Common myeloid progenitor, CD34-positive (primary cell): ENCODE data around the gene SPTBN1.

Experiments
- CTCF ChIA-PET: fragments of 350-600 bp; sonication (Branson Sonifier 250); formaldehyde crosslinking; loops from one replicate; lab custom pipeline; 2021; ENCODE audit warnings: antibody characterized with exemption; lab: Charles Lee
- POLR2A ChIA-PET: fragments of 350-600 bp; sonication (Branson Sonifier 250); formaldehyde crosslinking; loops from one replicate; lab custom pipeline; 2021; ENCODE audit warnings: antibody characterized with exemption; lab: Charles Lee
- DNase-seq, 3 donors: peaks; one replicate each; pipeline versions ENCODE4 v3.0.0 to v3.0.0-alpha.2; 2013
- H3K27ac ChIP-seq, 2 experiments: 1 replicate in 1 of 2; 2 replicates in 1 of 2; pipeline ENCODE4 v1.7.0; 2013; ENCODE audit warnings: inconsistent platforms in 2 of 2, low read length in 2 of 2, mild to moderate bottlenecking in 2 of 2, low read depth in 1 of 2, moderate library complexity in 1 of 2; ENCODE audit not compliant: severe bottlenecking in 2 of 2, insufficient read depth in 1 of 2, poor library complexity in 1 of 2
- H3K27me3 ChIP-seq, 5 experiments: replicated peaks in 2 of 5; 1 replicate in 3 of 5; 2 replicates in 2 of 5; pipeline versions ENCODE4 v1.6.1 to v1.7.0; 2013; ENCODE audit warnings: low read length in 4 of 5, mild to moderate bottlenecking in 2 of 5, moderate library complexity in 2 of 5, inconsistent platforms in 1 of 5; ENCODE audit not compliant: insufficient read depth in 5 of 5, control insufficient read depth in 4 of 5
- H3K36me3 ChIP-seq, 4 experiments: 1 replicate in 2 of 4; 2 replicates in 2 of 4; pipeline versions ENCODE4 v1.6.1 to v1.7.0; 2013; ENCODE audit warnings: low read length in 3 of 4, control low read depth in 1 of 4, mild to moderate bottlenecking in 1 of 4; ENCODE audit not compliant: control insufficient read depth in 4 of 4, insufficient read depth in 4 of 4
- H3K4me1 ChIP-seq, 4 experiments: 1 replicate in 3 of 4; 2 replicates in 1 of 4; pipeline versions ENCODE4 v1.6.1 to v1.7.1; 2013; ENCODE audit warnings: low read length in 3 of 4, mild to moderate bottlenecking in 3 of 4, control low read depth in 1 of 4, inconsistent platforms in 1 of 4, moderate library complexity in 1 of 4; ENCODE audit not compliant: control insufficient read depth in 4 of 4, insufficient read depth in 4 of 4; ENCODE audit errors: control extremely low read depth in 1 of 4
- H3K4me3 ChIP-seq, 7 experiments: 1 replicate in 4 of 7; 2 replicates in 3 of 7; pipeline versions ENCODE4 v1.5.1 to v1.7.0; 2013; ENCODE audit warnings: mild to moderate bottlenecking in 7 of 7, low read length in 6 of 7, moderate library complexity in 6 of 7, inconsistent platforms in 2 of 7, low read depth in 2 of 7, control low read depth in 1 of 7; ENCODE audit not compliant: insufficient read depth in 4 of 7, control insufficient read depth in 1 of 7; ENCODE audit errors: extremely low read depth in 1 of 7
- H3K9me3 ChIP-seq, 5 experiments: 1 replicate in 4 of 5; 2 replicates in 1 of 5; pipeline versions ENCODE4 v1.6.1 to v1.7.1; 2013; ENCODE audit warnings: low read length in 4 of 5, mild to moderate bottlenecking in 2 of 5, inconsistent platforms in 1 of 5, low read depth in 1 of 5, moderate library complexity in 1 of 5; ENCODE audit not compliant: control insufficient read depth in 4 of 5, insufficient read depth in 2 of 5; ENCODE audit errors: control extremely low read depth in 1 of 5
- WGBS: methylation state at CpG from one replicate; pipeline ENCODE4 v1.1.5; 2013; ENCODE audit not compliant: insufficient coverage; 5-methylcytosine and 5-hydroxymethylcytosine counted together

The SPTBN1 gene

DNA sequence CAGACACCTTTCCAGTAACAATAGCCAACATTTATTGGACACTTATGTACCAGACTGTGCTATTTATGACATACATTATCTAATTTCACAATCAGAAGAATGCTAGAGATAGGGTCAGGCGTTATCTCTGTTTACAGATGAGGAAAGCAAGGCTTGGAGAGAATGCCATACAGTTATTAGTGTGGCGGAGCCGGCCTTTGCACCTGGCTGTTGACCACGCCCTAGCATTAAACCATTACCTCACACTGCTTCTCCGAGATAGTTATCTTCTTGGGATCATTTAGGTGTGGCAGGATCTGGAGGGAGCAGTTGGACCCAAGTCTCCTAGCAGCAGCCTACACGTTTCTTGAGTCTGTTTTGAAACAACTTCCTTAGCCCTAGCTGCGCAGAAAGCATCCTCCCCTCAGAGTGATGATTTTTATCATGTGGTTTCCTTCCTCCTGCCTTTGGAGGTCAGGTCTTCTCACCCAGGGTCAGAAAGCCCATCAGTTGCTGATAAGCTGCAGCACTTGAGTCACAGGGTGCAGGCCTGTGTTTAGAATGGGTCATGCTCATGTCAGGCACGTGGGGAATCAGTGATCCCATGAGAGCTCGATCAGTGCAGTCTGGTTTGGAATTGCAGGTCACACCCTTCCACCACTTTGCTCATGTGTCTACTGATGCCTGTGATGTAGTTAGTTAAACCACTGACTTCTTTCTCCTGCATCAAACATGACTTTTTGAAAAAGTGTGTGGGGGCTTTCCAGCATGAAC, 118.2 kb downstream of the SPTBN1 start:
- 10% methylated on average over 6 of the region's 9 CpGs for WGBS
- Histone ChIP-seq H3K27ac (peak overlapping the region; percentile 9 to 72), H3K36me3 (peaks cover 0 to 9% (median 3%) of the 10 kb centered on the region in 4 experiments), H3K9me3 (no peaks in the 10 kb centered on the region), H3K4me3 (peak overlapping the region in 2 of 7 experiments; percentile 32 to 34), H3K4me1 (peaks cover 58 to 97% (median 95%) of the 10 kb centered on the region in 4 experiments), H3K27me3 (no peaks in the 10 kb centered on the region)
- DNase-seq: peak; percentile 59 to 82 (median 74)
- ChIA-PET POLR2A (no interaction called here), CTCF (interaction anchor here (0.6 to 1.3 kb wide), 3 partner anchors 9 to 14 kb away, joined by 3 to 4 read pairs (median 4); no protein-coding TSS in a partner anchor)

GRCh38 chr2:54574860-54575247, 118.7 kb downstream of the SPTBN1 start:
- Histone ChIP-seq H3K9me3 (no peaks in the 10 kb centered on the region), H3K36me3 (peaks cover 0 to 9% (median 3%) of the 10 kb centered on the region in 4 experiments), H3K27me3 (no peaks in the 10 kb centered on the region), H3K4me1 (peaks cover 58 to 97% (median 95%) of the 10 kb centered on the region in 4 experiments), H3K4me3 (no peak overlapping the region), H3K27ac (no peak overlapping the region)
- CTCF ChIA-PET: interaction anchor here (0.7 to 2.0 kb wide), 3 partner anchors 9 to 15 kb away, joined by 3 to 7 read pairs (median 4); no protein-coding TSS in a partner anchor
- POLR2A ChIA-PET: no interaction called here
- no CpG with 5 or more reads among the region's 5 CpGs for WGBS
- no peak for DNase-seq

DNA sequence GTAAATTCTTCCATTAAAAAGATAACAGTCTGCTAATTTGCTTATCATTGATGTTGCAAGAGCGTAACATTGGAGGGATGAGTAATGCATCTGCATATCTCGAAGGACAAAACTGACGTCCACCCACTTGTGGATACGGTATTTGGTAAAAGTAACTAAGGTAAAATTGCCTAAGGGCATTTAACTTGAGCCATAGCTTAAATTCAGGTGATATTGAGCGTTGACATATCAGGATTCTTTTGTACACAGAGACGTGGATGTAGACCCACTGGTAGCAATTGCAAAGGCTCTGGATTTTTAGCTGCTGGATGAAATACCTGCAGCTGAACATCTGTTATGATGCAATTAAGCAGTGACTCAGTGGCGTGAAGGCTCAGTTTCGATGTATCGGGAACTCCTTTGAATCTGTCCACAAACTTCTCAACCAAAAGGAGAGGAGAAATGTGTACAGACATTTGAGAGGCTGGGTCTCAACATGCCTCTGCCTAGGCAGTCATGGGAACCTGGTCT, 119.3 kb downstream of the SPTBN1 start:
- H3K36me3 ChIP-seq: peaks cover 0 to 9% (median 3%) of the 10 kb centered on the region in 4 experiments
- WGBS: 95% methylated on average over 9 of the region's 9 CpGs
- no peak overlapping the region for H3K4me3 ChIP-seq
- H3K27me3 ChIP-seq: no peaks in the 10 kb centered on the region
- ChIA-PET POLR2A (no interaction called here), CTCF (interaction anchor here (0.7 to 2.0 kb wide), 5 partner anchors 9 to 16 kb away, joined by 3 to 7 read pairs (median 4); no protein-coding TSS in a partner anchor)
- peaks cover 60 to 97% (median 95%) of the 10 kb centered on the region in 4 experiments for H3K4me1 ChIP-seq
- no peak overlapping the region for H3K27ac ChIP-seq
- no peaks in the 10 kb centered on the region for H3K9me3 ChIP-seq
- DNase-seq: no peak

GRCh38 chr2:54577035-54577434, 120.9 kb downstream of the SPTBN1 start:
- Histone ChIP-seq H3K27ac (no peak overlapping the region), H3K36me3 (peaks cover 0 to 9% (median 3%) of the 10 kb centered on the region in 4 experiments), H3K4me1 (peaks cover 61 to 97% (median 94%) of the 10 kb centered on the region in 4 experiments), H3K4me3 (no peak overlapping the region), H3K27me3 (no peaks in the 10 kb centered on the region), H3K9me3 (no peaks in the 10 kb centered on the region)
- WGBS: 66% methylated on average over 3 of the region's 3 CpGs
- CTCF ChIA-PET: interaction anchor here (0.7 to 1.8 kb wide), 6 partner anchors 8 to 31 kb away, joined by 3 to 8 read pairs (median 4); no protein-coding TSS in a partner anchor
- DNase-seq: no peak
- POLR2A ChIA-PET: no interaction called here

GRCh38 chr2:54577944-54578647, 122.0 kb downstream of the SPTBN1 start:
- Histone ChIP-seq H3K36me3 (peaks cover 0 to 9% (median 3%) of the 10 kb centered on the region in 4 experiments), H3K4me3 (no peak overlapping the region), H3K9me3 (no peaks in the 10 kb centered on the region), H3K27ac (peak overlapping the region in 1 of 2 experiments; percentile 80), H3K4me1 (peaks cover 57 to 97% (median 94%) of the 10 kb centered on the region in 4 experiments), H3K27me3 (no peaks in the 10 kb centered on the region)
- no peak for DNase-seq
- ChIA-PET CTCF (interaction anchor here (1.5 kb wide), 1 partner anchor 23 kb away, joined by 4 read pairs; no protein-coding TSS in a partner anchor), POLR2A (no interaction called here)
- WGBS: 65% methylated on average over 5 of the region's 6 CpGs

DNA sequence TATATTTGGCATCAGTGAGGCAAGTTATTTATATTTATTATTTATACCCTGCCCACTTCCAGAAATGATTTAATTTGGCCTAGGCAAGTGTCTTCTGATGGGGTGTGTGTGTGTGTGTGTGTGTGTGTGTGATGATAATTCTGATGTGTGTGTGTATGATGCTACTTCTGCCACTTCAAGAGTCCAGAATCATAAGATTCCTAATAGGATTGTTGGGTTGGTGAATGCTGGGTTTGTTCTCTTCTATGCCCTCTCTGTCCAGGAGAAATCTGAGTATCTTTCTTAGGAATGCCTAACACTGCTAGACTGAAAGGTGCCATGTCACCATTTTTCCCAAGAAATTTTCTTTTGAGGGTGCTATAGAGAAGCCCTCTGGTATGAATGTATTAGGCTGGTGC, 122.5 kb downstream of the SPTBN1 start:
- H3K27ac ChIP-seq: peak overlapping the region in 1 of 2 experiments; percentile 80
- H3K4me3 ChIP-seq: no peak overlapping the region
- POLR2A ChIA-PET: no interaction called here
- H3K9me3 ChIP-seq: no peaks in the 10 kb centered on the region
- DNase-seq: no peak
- H3K27me3 ChIP-seq: no peaks in the 10 kb centered on the region
- peaks cover 57 to 97% (median 94%) of the 10 kb centered on the region in 4 experiments for H3K4me1 ChIP-seq
- CTCF ChIA-PET: interaction anchor here (0.9 to 2.6 kb wide), 2 partner anchors 8 to 19 kb away, joined by 3 to 14 read pairs; no protein-coding TSS in a partner anchor
- H3K36me3 ChIP-seq: peaks cover 0 to 9% (median 3%) of the 10 kb centered on the region in 4 experiments
